HG03575 (cell line): ENCODE data around the gene SMIM20.
A peak's percentile ranks its signal among the peaks of the same experiment; 100 is the strongest.

Experiments used
- ATAC-seq: cut with Tn5 transposase; IDR thresholded peaks from one replicate; pipeline ENCODE4 v1.9.1; 2021; ENCODE audit not compliant: unreplicated experiment, insufficient number of reproducible peaks, low FRiP score; ENCODE audit errors: extremely low read depth

The SMIM20 gene

DNA sequence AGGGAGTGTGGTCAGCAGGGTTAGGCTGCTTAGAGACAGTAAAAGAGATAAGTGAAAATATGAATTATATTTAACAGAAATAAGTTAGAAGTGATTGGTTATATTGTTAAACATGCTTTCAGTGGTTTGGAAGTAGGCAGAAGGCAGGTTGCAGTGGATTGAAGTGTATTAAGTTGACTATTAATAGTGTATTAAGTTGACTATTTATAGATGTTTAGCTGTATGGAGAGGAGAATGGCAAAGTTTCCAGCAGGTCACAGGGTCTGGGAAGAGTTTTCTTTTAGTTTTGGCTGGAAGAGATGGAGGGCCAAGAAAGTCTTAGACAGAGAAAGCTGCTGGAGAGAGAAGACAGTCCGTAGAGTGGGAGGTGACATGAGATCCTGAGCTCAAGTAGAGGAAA, 7.9 kb downstream of the SMIM20 start:
- no peak for ATAC-seq

- no peak for ATAC-seq
Observed at GRCh38 chr4:25922812-25923369, 8.9 kb downstream of the SMIM20 start.

GRCh38 chr4:25923745-25924144, 9.7 kb downstream of the SMIM20 start:
- no peak for ATAC-seq

DNA sequence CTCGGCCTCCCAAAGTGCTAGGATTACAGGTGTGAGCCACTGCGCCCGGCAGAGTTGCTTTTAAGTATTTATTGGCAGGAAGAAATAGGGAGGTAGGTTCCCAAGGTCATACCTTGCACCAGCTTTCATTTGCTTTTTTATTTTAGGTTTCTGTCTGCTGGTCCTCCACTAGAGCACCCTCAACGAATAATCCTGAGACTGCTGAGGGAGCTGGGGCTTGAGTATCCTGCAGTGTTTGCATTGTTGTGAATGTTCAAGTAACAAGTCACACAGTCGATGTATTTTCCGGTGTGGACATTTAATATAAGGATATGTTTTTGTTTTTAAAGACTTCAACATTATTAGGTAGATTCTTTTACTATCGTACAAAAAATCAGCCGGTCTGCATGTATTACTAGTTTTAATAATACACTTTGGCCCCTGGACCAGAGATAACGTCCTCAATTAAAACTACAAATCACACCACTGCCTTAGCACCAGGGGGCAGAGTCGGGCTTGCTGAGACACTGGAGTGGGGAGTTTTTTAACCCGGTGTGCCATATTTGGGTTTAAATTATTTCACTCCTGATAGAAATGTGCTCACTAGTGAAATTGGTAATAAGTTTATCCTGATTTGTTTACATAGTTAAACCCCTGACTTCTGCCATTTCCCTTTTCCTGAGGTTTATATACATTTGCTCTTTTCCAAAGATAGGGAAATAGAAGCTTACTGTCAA, 11.6 kb downstream of the SMIM20 start:
- ATAC-seq = no peak

GRCh38 chr4:25926462-25926861, 12.4 kb downstream of the SMIM20 start:
- ATAC-seq = no peak

DNA sequence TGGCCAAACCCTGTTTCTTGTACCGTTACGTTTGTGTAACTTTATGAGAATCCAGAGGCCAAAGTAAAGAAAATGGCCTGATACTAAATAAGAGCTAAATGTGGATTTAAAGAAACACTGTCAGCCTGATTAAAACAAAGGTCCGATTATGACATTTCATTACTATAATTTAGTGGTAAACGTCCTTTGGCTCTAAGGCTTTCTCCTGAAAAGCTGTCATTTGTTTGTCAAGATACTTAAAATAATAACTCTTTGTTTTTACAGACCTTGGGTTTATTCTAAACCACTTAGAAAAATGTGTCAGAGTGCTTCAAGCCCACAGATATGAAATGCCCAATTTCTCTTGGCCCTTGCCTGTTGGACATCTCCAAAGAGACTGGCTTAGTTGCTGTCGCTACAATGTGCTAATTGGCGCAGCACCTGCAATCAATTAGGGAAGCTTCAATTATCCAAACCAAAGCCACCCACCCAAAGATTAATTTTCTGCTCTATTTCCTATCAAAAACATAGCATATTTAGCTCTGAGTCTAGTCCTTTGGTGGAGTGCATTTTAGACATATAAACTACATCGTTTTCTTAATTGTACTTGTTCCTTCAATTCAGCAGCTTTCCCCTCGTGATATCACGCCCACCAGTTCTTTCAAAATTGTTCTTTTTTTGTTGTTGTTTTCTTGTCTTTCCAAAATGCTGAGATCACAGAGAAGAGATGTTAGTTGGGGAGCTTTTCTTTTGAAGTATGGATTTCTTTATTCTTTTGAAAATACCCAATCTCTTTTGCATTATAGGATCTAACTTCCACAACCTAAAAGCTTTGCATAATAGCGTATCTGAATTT, 13.6 kb downstream of the SMIM20 start:
- no peak for ATAC-seq

- ATAC-seq = no peak
Observed at GRCh38 chr4:25928379-25929297, 14.6 kb downstream of the SMIM20 start.

DNA sequence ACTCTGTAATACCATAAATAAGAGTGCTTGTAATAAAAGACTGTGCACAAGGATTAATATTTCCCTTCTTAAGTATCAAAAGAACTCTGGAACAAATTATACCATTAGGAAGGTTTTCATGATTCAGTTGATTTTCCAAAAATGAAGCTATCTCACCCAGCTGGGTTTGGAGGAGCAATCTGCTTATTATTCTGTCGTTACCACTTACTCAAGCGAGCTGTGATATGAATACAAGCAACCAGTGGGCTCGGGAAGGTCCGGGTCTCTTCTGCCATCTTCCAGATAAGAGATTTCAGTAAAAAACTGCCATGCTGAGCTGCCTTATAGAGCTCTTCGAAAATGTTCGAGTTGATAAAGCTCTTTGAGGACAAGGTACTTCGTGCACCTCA, 15.3 kb downstream of the SMIM20 start:
- no peak for ATAC-seq

DNA sequence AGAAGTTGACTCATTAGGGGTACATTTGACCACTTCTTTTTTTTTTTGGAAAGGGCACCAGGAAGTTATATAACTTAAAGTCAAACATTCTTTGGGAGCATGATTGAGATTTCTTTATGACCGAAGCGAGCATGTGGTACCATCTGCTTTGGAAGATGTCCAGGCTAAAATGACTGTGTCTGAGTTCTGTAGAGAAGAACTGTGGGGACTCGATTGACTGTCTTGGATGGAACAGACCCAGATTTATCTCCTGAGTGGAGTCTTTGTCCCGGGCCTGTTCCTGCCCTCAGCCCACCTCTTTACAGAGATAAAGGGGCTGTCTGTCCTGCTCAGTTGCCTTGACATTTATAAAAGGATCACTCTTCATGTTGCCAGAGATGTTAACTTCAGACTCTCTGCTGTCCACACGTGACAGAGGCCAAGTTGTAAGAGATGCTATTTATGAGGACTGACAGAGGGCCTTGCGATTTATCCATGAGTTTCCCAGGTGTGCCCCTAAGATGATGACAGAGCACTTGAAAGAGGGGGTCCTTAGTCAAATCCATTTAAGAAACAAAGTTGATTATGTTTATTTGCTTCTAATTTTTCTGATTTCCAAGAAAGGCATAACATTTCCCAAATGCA, 16.8 kb downstream of the SMIM20 start:
- ATAC-seq = no peak

DNA sequence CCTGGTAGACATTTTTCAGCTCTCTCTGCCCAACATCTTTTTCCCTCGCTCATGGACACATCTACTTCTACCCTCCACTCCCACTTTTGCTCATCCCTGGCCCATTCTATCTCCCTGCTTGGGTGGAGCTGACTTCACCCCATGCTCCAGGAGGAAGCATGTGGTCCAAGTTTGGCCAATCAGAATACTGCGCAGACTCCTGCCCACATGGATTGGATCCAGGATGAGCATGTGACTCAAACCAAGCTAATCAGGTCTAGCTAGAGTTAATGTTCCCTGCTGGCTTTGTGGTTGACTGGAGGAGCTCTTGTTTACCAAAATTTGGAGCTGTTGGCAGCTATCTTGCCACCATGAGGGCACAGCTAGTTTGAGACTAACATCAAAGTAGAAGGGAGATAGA, 22.7 kb downstream of the SMIM20 start:
- ATAC-seq = no peak

- no peak for ATAC-seq
Observed at GRCh38 chr4:25937801-25938200, 23.8 kb downstream of the SMIM20 start.

GRCh38 chr4:25938366-25938765, 24.3 kb downstream of the SMIM20 start:
- no peak for ATAC-seq

- ATAC-seq = peak; percentile 76
Observed at GRCh38 chr4:25938787-25939186, 24.8 kb downstream of the SMIM20 start.

- no peak for ATAC-seq
Observed at GRCh38 chr4:25939330-25939729, 25.3 kb downstream of the SMIM20 start.

- no peak for ATAC-seq
Observed at GRCh38 chr4:25941457-25942221, 27.6 kb downstream of the SMIM20 start.

DNA sequence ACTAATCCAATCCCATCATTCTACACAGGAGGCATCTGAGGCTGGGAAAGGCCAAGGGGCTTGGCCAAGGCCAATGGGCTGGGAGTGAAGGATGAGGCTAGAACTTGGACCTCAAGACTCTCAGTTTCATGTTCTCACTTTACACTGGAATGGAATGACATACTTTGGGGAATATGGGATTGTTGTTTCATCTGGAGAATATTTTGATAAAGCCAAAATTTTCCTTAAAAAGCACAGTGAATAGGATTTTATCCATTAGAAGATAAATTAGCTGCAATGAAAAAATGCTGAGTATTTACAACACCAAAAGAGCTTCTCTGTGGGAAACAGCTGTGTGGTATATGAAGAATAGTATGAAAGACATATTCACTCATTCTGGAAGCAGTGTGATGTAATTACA, 29.3 kb downstream of the SMIM20 start:
- ATAC-seq = no peak

DNA sequence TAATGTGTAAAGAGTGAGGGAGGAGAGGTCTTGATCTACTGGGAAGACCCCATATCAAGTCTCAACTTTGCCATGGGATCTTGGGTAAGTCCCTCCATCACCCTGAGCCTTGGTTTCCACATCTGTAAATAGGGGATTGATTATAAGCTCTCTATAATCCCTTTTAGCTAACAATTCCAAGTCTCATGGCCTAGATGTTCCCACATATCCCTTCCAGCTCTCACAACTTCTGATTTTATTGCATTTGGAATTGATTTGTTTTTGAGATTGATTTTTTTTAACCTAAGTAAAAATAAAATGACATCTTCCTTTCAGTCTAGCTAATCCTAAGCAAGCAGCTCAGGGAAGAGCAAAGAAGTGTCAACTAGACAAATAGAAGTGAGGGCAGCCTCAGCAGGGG, 29.8 kb downstream of the SMIM20 start:
- no peak for ATAC-seq

GRCh38 chr4:25948051-25948450, 34.0 kb downstream of the SMIM20 start:
- ATAC-seq = no peak
